ENCODE measurements around the gene CPLANE1. TPM values are rescaled to one million over a fixed set of nuclear protein-coding genes. Genes with fewer than 3 reads are reported as not detected.

The CPLANE1 gene
- total and polyA plus RNA-seq, 9 of the 15 experiments (the other 6 are each of a cell fraction or from before 2014, with no cell fraction given) = under 0.01 to 0.27 (median 0.08) TPM; not detected in 2

- TF ChIP-seq SRSF1 (IDR thresholded peaks at IDR 0.05; ENCODE audit: low read depth, low read length) (no peak), ZNF551 (CRISPR knock-in tag; IDR thresholded peaks at IDR 0.05) (no peak), TFE3 (CRISPR knock-in tag; IDR thresholded peaks at IDR 0.05) (peak; percentile 92), LEF1 (IDR thresholded peaks at IDR 0.05) (no peak), USF1 (CRISPR knock-in tag; IDR thresholded peaks at IDR 0.05) (peak; percentile 30; the same call in 1 of the 2 replicates), ZNF586 (CRISPR knock-in tag; conservative IDR thresholded peaks at IDR 0.05) (no peak), CBX8 (IDR thresholded peaks at IDR 0.05; ENCODE audit: borderline replicate concordance, extremely low read depth, low read depth, low read length, poor library complexity, severe bottlenecking) (no peak)
These were observed 41.4 kb downstream of the CPLANE1 start (continued) for GRCh38 chr5:37207802-37208201.

- no peak for TF ChIP-seq THRB (CRISPR knock-in tag; conservative IDR thresholded peaks at IDR 0.05)
- no peak for TF ChIP-seq CEBPG (CRISPR knock-in tag; IDR thresholded peaks at IDR 0.05)
- peak; percentile 27 to 51; a peak in 1 of 4 replicates for TF ChIP-seq CEBPG (tag; conservative IDR thresholded peaks at IDR 0.05 in 1 of 2, IDR thresholded peaks at IDR 0.05 in 1 of 2)
- no peak for TF ChIP-seq JUN (IDR thresholded peaks at IDR 0.05; ENCODE audit: borderline replicate concordance, low read depth, low read length)
- no peak for TF ChIP-seq JUN (CRISPR knock-in tag; IDR thresholded peaks at IDR 0.05; ENCODE audit: borderline replicate concordance)
- TF ChIP-seq CEBPB (tag; IDR thresholded peaks at IDR 0.05) = peak; percentile 64
- Histone ChIP-seq H4K20me1 (replicated peaks; ENCODE audit: control insufficient read depth, insufficient read depth, low read length) (no peaks in the 10 kb centered on the region), H3K9me3 (replicated peaks; ENCODE audit: control insufficient read depth, insufficient read depth, low read depth, low read length) (no peaks in the 10 kb centered on the region), H3K9me1 (ENCODE audit: control insufficient read depth, insufficient read depth, low read length) (no peaks in the 10 kb centered on the region), H3K27ac (ENCODE audit: extremely low read depth, low read depth, low read length) (no peak overlapping the region), H3K4me3 (no peak overlapping the region), H3K9ac (ENCODE audit: insufficient read depth in 1 of 2, low read depth in 2 of 2, low read length in 2 of 2) (no peak overlapping the region), H3K27me3 (ENCODE audit: control insufficient read depth in 2 of 2, insufficient read depth in 2 of 2, low read length in 2 of 2) (peaks cover 33 to 38% of the 10 kb centered on the region in 2 experiments), H3K36me3 (ENCODE audit: control insufficient read depth, insufficient read depth, low read length) (no peaks in the 10 kb centered on the region), H3K79me2 (ENCODE audit: control insufficient read depth, insufficient read depth, low read length) (no peaks in the 10 kb centered on the region), H2AFZ (ENCODE audit: low read depth, low read length) (no peak overlapping the region), H3K4me1 (replicated peaks in 1 of 2; ENCODE audit: control insufficient read depth in 2 of 2, insufficient read depth in 2 of 2, low read length in 2 of 2) (peaks cover 0 to 6% of the 10 kb centered on the region in 2 experiments; a peak in 2 of 5 replicates), H3K4me2 (ENCODE audit: insufficient read depth, low read length) (no peak overlapping the region)
- no peak for FAIRE-seq
- BruUV-seq (replicated peaks) = no TSS peak
- in situ Hi-C loops (cut with MboI) (no loop called here), intact Hi-C loops (cut with micrococcal nuclease) (no loop called here)
- DNase-seq (ENCODE audit: extremely low read depth in 1 of 4, low spot score in 3 of 4) = no peak
- WGBS (ENCODE audit: insufficient coverage, low coverage, missing lambda C conversion rate) = 1% methylated on average over 2 of the region's 2 CpGs
- CTCF ChIA-PET (ENCODE audit: low intra/inter-chr PET ratio) = no interaction called here
- POLR2A ChIA-PET = no interaction called here
- ATAC-seq = no peak
These were observed 42.4 kb downstream of the CPLANE1 start for GRCh38 chr5:37206736-37207135.
